Caco-2 (cell line): ENCODE data around the gene PLCZ1. TPM values are rescaled to one million over a fixed set of nuclear protein-coding genes. Genes with fewer than 3 reads are reported as not detected.

Experiments used
- BruUV-seq: library from RNA; stranded (reverse); fragments of 400-500 nt; replicated peaks from 2 replicates; lab custom pipeline; 2021; lab: Mats Ljungman, UMichigan
- CTCF ChIA-PET: fragments of 300-600 bp; sonication (Branson Sonifier 250); formaldehyde crosslinking; loops from one replicate; lab custom pipeline; 2022; ENCODE audit warnings: antibody characterized with exemption; lab: Charles Lee
- POLR2A ChIA-PET: fragments of 300-600 bp; sonication (Branson Sonifier 250); formaldehyde crosslinking; loops from one replicate; lab custom pipeline; 2022; ENCODE audit warnings: antibody characterized with exemption; lab: Charles Lee
- DNase-seq, 2 experiments: peaks; one replicate each; pipeline versions ENCODE4 v3.0.0 to v3.0.0-alpha.2; 2020 to 2022
- H3K27me3 ChIP-seq: replicated peaks from 2 replicates; pipeline ENCODE4 v1.6.0; 2011; ENCODE audit warnings: low read length; ENCODE audit not compliant: control insufficient read depth, insufficient read depth
- H3K36me3 ChIP-seq: 2 replicates; pipeline ENCODE4 v1.5.1; 2011; ENCODE audit warnings: low read length; ENCODE audit not compliant: control insufficient read depth, insufficient read depth
- H3K4me1 ChIP-seq: fragments of 250-450 bp; sonication (Bioruptor Pico); 2 replicates; pipeline ENCODE4 v1.5.1; 2020; ENCODE audit warnings: mild to moderate bottlenecking
- H3K4me3 ChIP-seq: 2 replicates; pipeline ENCODE4 v1.5.1; 2011; ENCODE audit warnings: low read depth, mild to moderate bottlenecking, control low read depth, low read length
- H3K9me3 ChIP-seq: fragments of 250-450 bp; sonication (Bioruptor Pico); 2 replicates; pipeline ENCODE4 v1.5.1; 2020; ENCODE audit warnings: mild to moderate bottlenecking, moderate library complexity
- H3K27ac Mint-ChIP-seq: one replicate; pipeline ENCODE4 v1.8.0; 2022; ENCODE audit warnings: mixed read lengths; ENCODE audit not compliant: unreplicated experiment
- H3K27me3 Mint-ChIP-seq: one replicate; pipeline ENCODE4 v1.8.0; 2022; ENCODE audit warnings: mixed read lengths; ENCODE audit not compliant: insufficient read depth, unreplicated experiment
- H3K36me3 Mint-ChIP-seq: one replicate; pipeline ENCODE4 v1.8.0; 2022; ENCODE audit warnings: mild to moderate bottlenecking, mixed read lengths; ENCODE audit not compliant: insufficient read depth, unreplicated experiment
- H3K4me1 Mint-ChIP-seq: one replicate; pipeline ENCODE4 v1.8.0; 2022; ENCODE audit warnings: low read depth, mixed read lengths; ENCODE audit not compliant: unreplicated experiment
- H3K4me3 Mint-ChIP-seq: one replicate; pipeline ENCODE4 v1.8.0; 2022; ENCODE audit warnings: mild to moderate bottlenecking, moderate library complexity, mixed read lengths; ENCODE audit not compliant: unreplicated experiment
- H3K9me3 Mint-ChIP-seq: one replicate; pipeline ENCODE4 v1.8.0; 2022; ENCODE audit warnings: mixed read lengths; ENCODE audit not compliant: unreplicated experiment
- CTCF ChIP-seq, 2 experiments: fragments of 200-600 bp in 1 of 2; IDR thresholded peaks; 1 replicate in 1 of 2; 2 replicates in 1 of 2; pipeline versions ENCODE4 v1.5.1 to v1.8.0; 2011 to 2022; ENCODE audit warnings: antibody characterized with exemption in 1 of 2, control low read depth in 1 of 2, inconsistent platforms in 1 of 2, low read depth in 1 of 2, low read length in 1 of 2, mild to moderate bottlenecking in 1 of 2, moderate library complexity in 1 of 2; ENCODE audit not compliant: insufficient read depth in 1 of 2, severe bottlenecking in 1 of 2, unreplicated experiment in 1 of 2
- intact Hi-C: fragments of 100-400 bp; cut with micrococcal nuclease; formaldehyde crosslinking; loops from one replicate; pipeline ENCODE4 v1.10.0; 2022; ENCODE audit not compliant: unreplicated experiment
- total RNA-seq: library from RNA; stranded (reverse); gene quantifications from 2 replicates; pipeline ENCODE4 v1.2.3, GENCODE V29; 2022

Gene PLCZ1
- total RNA-seq, 1 experiment from 2014 or later, result not detected

- H3K27ac Mint-ChIP-seq, result no peak overlapping the region
- no TSS peak for BruUV-seq
- POLR2A ChIA-PET, result no interaction called here
- no peaks in the 10 kb centered on the region for H3K9me3 ChIP-seq
- CTCF ChIA-PET, result no interaction called here
- H3K27me3 ChIP-seq, result no peaks in the 10 kb centered on the region; the same call in 1 of the 2 replicates
- H3K4me1 ChIP-seq, result no peaks in the 10 kb centered on the region
- intact Hi-C loops, result no loop called here
- no peak overlapping the region for H3K4me3 ChIP-seq
- H3K9me3 Mint-ChIP-seq, result no peaks in the 10 kb centered on the region
- no peaks in the 10 kb centered on the region for H3K4me1 Mint-ChIP-seq
- no peak for DNase-seq
- no peaks in the 10 kb centered on the region for H3K36me3 Mint-ChIP-seq
- no peak overlapping the region for H3K4me3 Mint-ChIP-seq
- no peak for TF ChIP-seq CTCF (IDR thresholded peaks at IDR 0.05; ENCODE audit: insufficient read depth in 1 of 2, low read depth in 1 of 2, low read length in 1 of 2, severe bottlenecking in 1 of 2, unreplicated experiment in 1 of 2)
- peaks cover 18% of the 10 kb centered on the region for H3K27me3 Mint-ChIP-seq
- H3K36me3 ChIP-seq, result no peaks in the 10 kb centered on the region
Measured at GRCh38 chr12:18643681-18644080, 94.1 kb downstream of the PLCZ1 start.

- Mint-ChIP-seq H3K27ac (no peak overlapping the region), H3K4me1 (no peaks in the 10 kb centered on the region), H3K4me3 (no peak overlapping the region), H3K27me3 (peaks cover 18% of the 10 kb centered on the region), H3K9me3 (no peaks in the 10 kb centered on the region), H3K36me3 (no peaks in the 10 kb centered on the region)
- POLR2A ChIA-PET, result no interaction called here
- CTCF ChIA-PET, result no interaction called here
- intact Hi-C loops, result no loop called here
- no peaks in the 10 kb centered on the region for H3K36me3 ChIP-seq
- no peak for TF ChIP-seq CTCF (IDR thresholded peaks at IDR 0.05; ENCODE audit: insufficient read depth in 1 of 2, low read depth in 1 of 2, low read length in 1 of 2, severe bottlenecking in 1 of 2, unreplicated experiment in 1 of 2)
- no peaks in the 10 kb centered on the region for H3K9me3 ChIP-seq
- no peaks in the 10 kb centered on the region for H3K27me3 ChIP-seq
- H3K4me1 ChIP-seq, result no peaks in the 10 kb centered on the region
- no peak overlapping the region for H3K4me3 ChIP-seq
- DNase-seq, result no peak
- no TSS peak for BruUV-seq
Measured at GRCh38 chr12:18640321-18640955, 97.4 kb downstream of the PLCZ1 start.

- ChIA-PET CTCF (no interaction called here), POLR2A (no interaction called here)
- no peaks in the 10 kb centered on the region for H3K9me3 ChIP-seq
- no peaks in the 10 kb centered on the region for H3K36me3 Mint-ChIP-seq
- no peak for TF ChIP-seq CTCF (IDR thresholded peaks at IDR 0.05; ENCODE audit: insufficient read depth in 1 of 2, low read depth in 1 of 2, low read length in 1 of 2, severe bottlenecking in 1 of 2, unreplicated experiment in 1 of 2)
- BruUV-seq, result no TSS peak
- no peaks in the 10 kb centered on the region for H3K36me3 ChIP-seq
- no peaks in the 10 kb centered on the region for H3K27me3 ChIP-seq
- no peak for DNase-seq
- peaks cover 14% of the 10 kb centered on the region for H3K27me3 Mint-ChIP-seq
- H3K4me3 Mint-ChIP-seq, result no peak overlapping the region
- H3K27ac Mint-ChIP-seq, result no peak overlapping the region
- no peaks in the 10 kb centered on the region for H3K4me1 Mint-ChIP-seq
- peaks cover 5% of the 10 kb centered on the region; the same call in 1 of the 2 replicates for H3K4me1 ChIP-seq
- H3K9me3 Mint-ChIP-seq, result no peaks in the 10 kb centered on the region
- H3K4me3 ChIP-seq, result no peak overlapping the region
- intact Hi-C loops, result no loop called here
Measured at GRCh38 chr12:18634382-18634781, 103.4 kb downstream of the PLCZ1 start.

Other genes starting within 250 kb of the PLCZ1 start
- gene CAPZA3, start 107 bp upstream of the PLCZ1 start, total RNA-seq, result not detected in 2 replicates